ENCODE data around the gene CHP2.
"Not testable (repeated sequence)": the region's sequence is repeated elsewhere in the genome, so short reads cannot be mapped to it uniquely, and the experiment has no call there.

The CHP2 gene

GRCh38 chr16:23754594-23755483 is at the start of gene CHP2:
Gene CHP2, plus strand, starts transcription at chr16:23755026. Its CDS starts 24 bp downstream, at chr16:23755050.
- no peak for DNase-seq (ENCODE audit: low read depth in 2 of 3, low spot score in 2 of 3)

- DNase-seq (ENCODE audit: low read depth in 2 of 3, low spot score in 2 of 3) = no peak
Observed at GRCh38 chr16:23705517-23705902, 49.3 kb upstream of the CHP2 start.

GRCh38 chr16:23706439-23706838 is 48.4 kb upstream of the CHP2 start:
- no peak for DNase-seq (ENCODE audit: low read depth in 2 of 3, low spot score in 2 of 3)

GRCh38 chr16:23709536-23709935 is 45.3 kb upstream of the CHP2 start:
- no peak for DNase-seq (ENCODE audit: low read depth in 2 of 3, low spot score in 2 of 3)

- no peak for DNase-seq (ENCODE audit: low read depth in 2 of 3, low spot score in 2 of 3)
Observed at GRCh38 chr16:23710008-23710407, 44.8 kb upstream of the CHP2 start.

- no peak for DNase-seq (ENCODE audit: low read depth in 2 of 3, low spot score in 2 of 3)
Observed at GRCh38 chr16:23710504-23710903, 44.3 kb upstream of the CHP2 start.

GRCh38 chr16:23711785-23712184 is 43.0 kb upstream of the CHP2 start:
- no peak for DNase-seq (ENCODE audit: low read depth in 2 of 3, low spot score in 2 of 3)

GRCh38 chr16:23712976-23713375 is 41.9 kb upstream of the CHP2 start, which contains the start of gene ERN2:
Gene ERN2, minus strand, starts transcription at chr16:23713222. Its CDS starts 35 bp downstream, at chr16:23713187.
- no peak for DNase-seq (ENCODE audit: low read depth in 2 of 3, low spot score in 2 of 3)

GRCh38 chr16:23716484-23716883 is 38.3 kb upstream of the CHP2 start:
- no peak for DNase-seq (ENCODE audit: low read depth in 2 of 3, low spot score in 2 of 3)

GRCh38 chr16:23722613-23723240 is 32.1 kb upstream of the CHP2 start:
- not testable (repeated sequence) for DNase-seq (ENCODE audit: low read depth in 2 of 3, low spot score in 2 of 3)

GRCh38 chr16:23724096-23724784 is 30.6 kb upstream of the CHP2 start:
- no peak for DNase-seq (ENCODE audit: low read depth in 2 of 3, low spot score in 2 of 3)

- DNase-seq (ENCODE audit: low read depth in 2 of 3, low spot score in 2 of 3) = no peak
Observed at GRCh38 chr16:23724785-23725131, 30.1 kb upstream of the CHP2 start.

- no peak for DNase-seq (ENCODE audit: low read depth in 2 of 3, low spot score in 2 of 3)
Observed at GRCh38 chr16:23726710-23727109, 28.1 kb upstream of the CHP2 start.

GRCh38 chr16:23728112-23728477 is 26.7 kb upstream of the CHP2 start:
- DNase-seq (ENCODE audit: low read depth in 2 of 3, low spot score in 2 of 3) = no peak

GRCh38 chr16:23729503-23730424 is 25.1 kb upstream of the CHP2 start:
- no peak for DNase-seq (ENCODE audit: low read depth in 2 of 3, low spot score in 2 of 3)

GRCh38 chr16:23734176-23734893 is 20.5 kb upstream of the CHP2 start:
- DNase-seq (ENCODE audit: low read depth in 2 of 3, low spot score in 2 of 3) = no peak

GRCh38 chr16:23737423-23738028 is 17.3 kb upstream of the CHP2 start:
- DNase-seq (ENCODE audit: low read depth in 2 of 3, low spot score in 2 of 3) = not testable (repeated sequence)

- DNase-seq (ENCODE audit: low read depth in 2 of 3, low spot score in 2 of 3) = no peak
Observed at GRCh38 chr16:23739516-23739915, 15.3 kb upstream of the CHP2 start.

- DNase-seq (ENCODE audit: low read depth in 2 of 3, low spot score in 2 of 3) = no peak
Observed at GRCh38 chr16:23741675-23742303, 13.0 kb upstream of the CHP2 start.
